ENCODE data around the gene WDFY1.
A peak's percentile ranks its signal among the peaks of the same experiment; 100 is the strongest.

WDFY1 gene

GRCh38 chr2:223852281-223852795, 92.8 kb downstream of the WDFY1 start:
- DNase-seq: no peak

DNA sequence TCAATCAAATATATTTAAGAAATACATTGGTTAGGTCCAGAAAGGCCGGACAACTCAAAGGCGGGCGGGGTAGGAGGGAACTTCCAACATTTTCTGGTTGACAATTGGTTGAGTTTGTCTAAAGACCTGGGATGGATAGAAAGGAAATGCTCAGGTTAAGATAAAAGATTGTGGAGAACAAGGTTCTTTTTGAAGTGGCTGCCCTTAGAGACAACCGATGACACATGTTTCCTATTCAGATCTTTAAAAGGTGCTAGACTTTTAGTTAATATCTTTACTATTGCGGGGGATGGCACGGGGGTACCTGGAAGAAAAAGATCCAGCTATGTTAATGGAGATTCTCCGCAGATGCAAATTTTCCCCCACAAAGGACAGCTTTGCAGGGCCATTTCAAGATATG, 97.7 kb downstream of the WDFY1 start:
- DNase-seq: no peak

DNA sequence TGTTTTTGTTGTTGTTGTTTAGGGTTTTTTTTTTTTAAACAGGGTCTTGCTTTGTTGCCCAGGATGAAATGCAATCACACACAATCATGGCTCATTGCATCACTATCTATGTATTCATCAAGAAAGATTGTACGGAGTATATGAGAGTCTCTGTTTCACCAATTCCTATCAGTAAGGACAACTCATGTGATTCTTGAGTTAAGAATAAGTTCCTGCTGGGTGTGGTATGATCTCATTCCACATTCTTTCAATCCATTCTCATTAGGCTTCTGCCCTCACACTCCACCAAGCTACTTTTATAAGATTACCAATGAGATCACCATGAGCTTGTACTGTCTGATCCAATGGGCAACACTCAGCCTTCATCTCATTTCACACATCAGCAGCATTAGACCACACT, 98.6 kb downstream of the WDFY1 start:
- DNase-seq: no peak

GRCh38 chr2:223841436-223842190, 103.5 kb downstream of the WDFY1 start:
- no peak for DNase-seq

DNA sequence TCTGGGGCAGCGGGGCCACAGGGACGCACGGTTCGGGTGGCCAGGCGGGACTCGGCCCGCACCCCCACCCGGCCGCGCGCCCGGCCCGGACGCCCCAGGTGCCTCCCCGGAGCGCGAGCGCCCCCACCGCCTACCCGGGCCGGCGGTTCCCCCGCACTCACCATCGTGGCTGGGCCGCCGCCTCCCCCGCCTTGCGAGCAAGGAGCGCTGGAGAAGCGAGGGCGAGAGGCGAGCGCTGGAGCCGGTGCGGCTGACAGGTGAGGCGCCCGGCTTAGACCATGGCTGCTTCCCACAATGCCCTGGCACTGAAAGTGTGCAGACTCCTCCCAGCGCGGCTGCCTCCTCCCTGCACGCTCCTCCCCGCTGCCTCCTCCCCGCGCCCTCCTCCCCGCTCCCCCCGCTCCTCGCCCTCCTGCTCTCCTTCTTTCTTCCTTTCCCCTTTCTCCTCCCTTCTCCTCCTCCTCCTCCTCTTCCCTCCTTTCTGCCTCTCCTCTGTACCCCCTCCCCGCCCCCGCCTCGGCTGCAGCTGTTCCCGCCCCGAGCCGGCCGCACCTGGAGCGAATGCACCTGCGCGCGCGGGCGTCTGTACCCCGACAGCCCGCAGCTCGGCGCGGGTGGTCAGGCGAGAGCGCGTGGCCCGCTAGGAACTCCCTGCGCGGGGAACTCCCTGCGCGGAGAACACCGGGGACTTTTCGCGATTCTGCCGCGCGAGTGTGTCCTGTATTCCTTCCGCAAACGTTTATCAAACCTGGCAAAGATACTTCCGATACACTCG, 107.7 kb downstream of the WDFY1 start, which contains the start of gene AP1S3:
AP1S3 (minus strand) TSS at position 296 of the 775 bp plus-strand sequence; CDS start at position 164, 132 bp downstream.
- peak; percentile 66 for DNase-seq

GRCh38 chr2:223835701-223836532, 109.2 kb downstream of the WDFY1 start:
- DNase-seq: no peak

- DNase-seq: no peak
These were observed 110.7 kb downstream of the WDFY1 start for GRCh38 chr2:223834431-223834830.

DNA sequence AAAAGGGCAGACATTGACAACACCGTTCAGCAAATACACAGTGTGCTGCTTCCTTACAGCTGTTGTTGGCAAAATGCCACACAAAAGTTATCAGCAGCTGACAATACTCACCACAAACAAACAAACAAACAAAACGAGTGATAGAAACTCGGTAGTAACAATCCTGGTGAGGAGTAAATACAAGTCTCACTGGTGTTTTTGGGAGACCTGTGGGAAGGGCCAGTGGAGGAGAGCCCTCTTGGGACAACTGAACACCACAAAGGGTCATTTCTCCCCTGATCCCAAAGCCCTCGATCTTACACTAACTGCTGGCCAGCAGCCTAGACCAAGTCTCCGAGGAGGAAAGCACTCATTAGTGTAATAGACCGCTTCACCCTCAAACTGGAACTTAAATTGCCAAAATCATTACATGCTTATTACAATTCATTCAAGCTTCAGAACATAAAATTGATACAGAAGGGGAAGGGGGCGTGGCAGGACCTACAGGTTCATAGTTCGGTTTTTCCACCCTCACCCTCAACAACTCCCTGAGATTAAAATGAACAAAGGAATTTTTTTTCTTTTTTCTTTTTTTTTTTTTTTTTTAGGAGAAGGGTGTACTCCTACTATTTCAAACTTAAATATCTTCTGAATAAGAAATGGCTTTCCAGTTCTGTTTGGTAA, 112.8 kb downstream of the WDFY1 start:
- DNase-seq: no peak

GRCh38 chr2:223829128-223829527, 116.0 kb downstream of the WDFY1 start:
- no peak for DNase-seq

DNA sequence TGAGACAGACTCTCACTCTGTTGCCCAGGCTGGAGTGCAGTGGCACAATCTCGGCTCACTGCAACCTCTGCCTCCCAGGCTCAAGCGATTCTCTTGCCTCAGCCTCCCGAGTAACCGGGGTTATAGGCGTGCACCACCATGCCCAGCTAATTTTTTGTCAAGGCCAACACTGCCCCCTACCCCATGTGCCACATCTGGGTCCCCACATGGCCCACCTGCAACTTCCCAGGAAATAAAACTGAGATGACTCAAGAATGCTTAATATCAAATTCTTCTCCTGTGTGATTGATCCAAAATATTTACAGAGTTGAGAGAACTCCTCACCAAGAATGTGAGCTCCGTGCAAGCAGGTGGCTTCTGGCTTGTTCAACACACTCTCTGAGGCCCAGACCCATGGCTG, 116.8 kb downstream of the WDFY1 start:
- DNase-seq: no peak

GRCh38 chr2:223826995-223827394, 118.1 kb downstream of the WDFY1 start:
- DNase-seq: no peak

Measured in central memory CD4-positive, alpha-beta T cell (primary cell).